IMR-90 (cell line): ENCODE measurements around the gene GTPBP6. TPM values are rescaled to one million over a fixed set of nuclear protein-coding genes. Genes with fewer than 3 reads are reported as not detected.

Source experiments
- ATAC-seq: fragments of 200-7000 bp; cut with Tn5 transposase; 2 replicates; pipeline ENCODE4 v1.9.1; 2020; ENCODE audit warnings: low read depth, mild to moderate bottlenecking, moderate library complexity
- BruUV-seq: library from RNA; stranded (reverse); fragments of 400-500 nt; replicated peaks from 2 replicates; lab custom pipeline; 2021; lab: Mats Ljungman, UMichigan
- CTCF ChIA-PET: fragments of 300-600 bp; formaldehyde crosslinking; extraction: SDS; loops from one replicate; lab custom pipeline; 2021; ENCODE audit warnings: antibody characterized with exemption; lab: Yijun Ruan, JAX
- POLR2A ChIA-PET: fragments of 300-600 bp; sonication (Branson Sonifier 250); formaldehyde crosslinking; loops from one replicate; lab custom pipeline; 2022; ENCODE audit warnings: antibody characterized with exemption; ENCODE audit not compliant: unreplicated experiment; lab: Charles Lee
- DNase-seq: peaks from one replicate; pipeline ENCODE4 v3.0.0; 2013
- H2AFZ ChIP-seq: replicated peaks from 2 replicates; pipeline ENCODE3; 2013; ENCODE audit warnings: low read length, mild to moderate bottlenecking; ENCODE audit not compliant: poor library complexity
- H2AK5ac ChIP-seq: 2 replicates; pipeline ENCODE4 v1.6.1; 2013; ENCODE audit warnings: low read depth, low read length, inconsistent platforms
- H2AK9ac ChIP-seq: replicated peaks from 2 replicates; pipeline ENCODE3; 2013; ENCODE audit warnings: mild to moderate bottlenecking, low read depth, low read length, moderate library complexity; ENCODE audit not compliant: poor library complexity
- H2BK120ac ChIP-seq: 2 replicates; pipeline ENCODE4 v1.6.1; 2013; ENCODE audit warnings: low read depth, low read length, inconsistent platforms
- H2BK15ac ChIP-seq: 3 replicates; pipeline ENCODE4 v1.6.1; 2013; ENCODE audit warnings: low read depth, low read length, inconsistent platforms
- H2BK20ac ChIP-seq: 2 replicates; pipeline ENCODE4 v1.6.1; 2013; ENCODE audit warnings: low read depth, mild to moderate bottlenecking, inconsistent platforms, low read length, moderate library complexity
- H2BK5ac ChIP-seq: 2 replicates; pipeline ENCODE4 v1.6.1; 2013; ENCODE audit warnings: mild to moderate bottlenecking, low read depth, low read length, inconsistent platforms; ENCODE audit not compliant: poor library complexity, severe bottlenecking
- H3K14ac ChIP-seq: replicated peaks from 2 replicates; pipeline ENCODE4 v1.6.1; 2013; ENCODE audit warnings: low read depth, low read length, inconsistent platforms
- H3K18ac ChIP-seq: 2 replicates; pipeline ENCODE4 v1.6.1; 2013; ENCODE audit warnings: low read depth, low read length, control low read depth
- H3K23ac ChIP-seq: 2 replicates; pipeline ENCODE4 v1.6.1; 2013; ENCODE audit warnings: low read depth, low read length, inconsistent platforms
- H3K27ac ChIP-seq: 2 replicates; pipeline ENCODE4 v1.5.1; 2013; ENCODE audit warnings: mild to moderate bottlenecking, control low read depth, low read length; ENCODE audit not compliant: insufficient read depth
- H3K27me3 ChIP-seq: 2 replicates; pipeline ENCODE4 v1.6.1; 2013; ENCODE audit warnings: low read length; ENCODE audit not compliant: control insufficient read depth, insufficient read depth
- H3K36me3 ChIP-seq: 2 replicates; pipeline ENCODE4 v1.6.1; 2013; ENCODE audit warnings: low read length, mixed read lengths; ENCODE audit not compliant: control insufficient read depth, insufficient read depth
- H3K4ac ChIP-seq: 2 replicates; pipeline ENCODE4 v1.6.1; 2013; ENCODE audit warnings: low read depth, low read length, inconsistent platforms
- H3K4me1 ChIP-seq: 2 replicates; pipeline ENCODE4 v1.6.1; 2013; ENCODE audit warnings: low read length, mixed read lengths; ENCODE audit not compliant: control insufficient read depth, insufficient read depth
- H3K4me2 ChIP-seq: 2 replicates; pipeline ENCODE4 v1.6.1; 2013; ENCODE audit warnings: low read depth, mild to moderate bottlenecking, control low read depth, low read length, moderate library complexity
- H3K4me3 ChIP-seq: 2 replicates; pipeline ENCODE4 v1.5.1; 2013; ENCODE audit warnings: low read depth, mild to moderate bottlenecking, control low read depth, low read length, moderate library complexity; ENCODE audit not compliant: insufficient read depth
- H3K56ac ChIP-seq: 2 replicates; pipeline ENCODE4 v1.6.1; 2013; ENCODE audit warnings: low read length, inconsistent platforms; ENCODE audit not compliant: insufficient read depth; ENCODE audit errors: extremely low read depth
- H3K79me1 ChIP-seq, 2 experiments: 2 replicates each; pipeline ENCODE4 v1.6.1; 2013; ENCODE audit warnings: low read length in 2 of 2, inconsistent platforms in 1 of 2, low read depth in 1 of 2
- H3K9ac ChIP-seq: 2 replicates; pipeline ENCODE4 v1.6.1; 2013; ENCODE audit warnings: low read depth, low read length, control low read depth
- H3K9me1 ChIP-seq: 2 replicates; pipeline ENCODE4 v1.6.1; 2013; ENCODE audit warnings: low read length, inconsistent platforms; ENCODE audit not compliant: insufficient read depth
- H3K9me3 ChIP-seq: 2 replicates; pipeline ENCODE4 v1.6.1; 2013; ENCODE audit warnings: low read length; ENCODE audit not compliant: control insufficient read depth, insufficient read depth
- H4K20me1 ChIP-seq: 2 replicates; pipeline ENCODE4 v1.6.1; 2013; ENCODE audit warnings: low read length, inconsistent platforms; ENCODE audit not compliant: insufficient read depth
- H4K5ac ChIP-seq: 2 replicates; pipeline ENCODE4 v1.6.1; 2013; ENCODE audit warnings: mild to moderate bottlenecking, low read depth, low read length, control low read depth
- H4K8ac ChIP-seq, 2 experiments: 2 replicates each; pipeline ENCODE4 v1.6.1; 2013; ENCODE audit warnings: low read depth in 2 of 2, low read length in 2 of 2, control low read depth in 1 of 2, inconsistent platforms in 1 of 2
- H4K91ac ChIP-seq: 2 replicates; pipeline ENCODE4 v1.6.1; 2013; ENCODE audit warnings: low read depth, low read length, inconsistent platforms; ENCODE audit not compliant: insufficient read depth
- BHLHE40 ChIP-seq: fragments of 150-350 bp; IDR thresholded peaks from 2 replicates; pipeline ENCODE4 v1.6.1; 2016; ENCODE audit warnings: mild to moderate bottlenecking, low read depth, low read length
- CEBPB ChIP-seq: IDR thresholded peaks from 2 replicates; pipeline ENCODE4 v1.6.1; 2012; ENCODE audit warnings: low read depth, low read length, improper control_type of control experiment
- CHD1 ChIP-seq: IDR thresholded peaks from 2 replicates; pipeline ENCODE4 v1.6.1; 2012; ENCODE audit warnings: low read depth, low read length, improper control_type of control experiment
- FOS ChIP-seq: fragments of 150-350 bp; IDR thresholded peaks from 2 replicates; pipeline ENCODE4 v1.6.1; 2016; ENCODE audit warnings: low read depth, low read length
- MAFK ChIP-seq: IDR thresholded peaks from 2 replicates; pipeline ENCODE4 v1.6.1; 2012; ENCODE audit warnings: low read depth, low read length, improper control_type of control experiment
- MAZ ChIP-seq: IDR thresholded peaks from 2 replicates; pipeline ENCODE4 v1.6.1; 2012; ENCODE audit warnings: low read depth, mild to moderate bottlenecking, low read length, improper control_type of control experiment, moderate library complexity, borderline replicate concordance
- MXI1 ChIP-seq: IDR thresholded peaks from 2 replicates; pipeline ENCODE4 v1.6.1; 2012; ENCODE audit warnings: low read depth, mild to moderate bottlenecking, low read length, moderate library complexity, borderline replicate concordance
- NFE2L2 ChIP-seq: fragments of 150-350 bp; IDR thresholded peaks from 2 replicates; pipeline ENCODE4 v1.6.1; 2016; ENCODE audit warnings: low read depth, mild to moderate bottlenecking, low read length
- POLR2A ChIP-seq: IDR thresholded peaks from 2 replicates; pipeline ENCODE4 v1.6.1; 2012; ENCODE audit warnings: mild to moderate bottlenecking, low read depth, low read length
- RAD21 ChIP-seq: IDR thresholded peaks from 2 replicates; pipeline ENCODE4 v1.6.1; 2012; ENCODE audit warnings: low read length, improper control_type of control experiment
- RCOR1 ChIP-seq: IDR thresholded peaks from 2 replicates; pipeline ENCODE4 v1.6.1; 2012; ENCODE audit warnings: mild to moderate bottlenecking, low read length, improper control_type of control experiment; ENCODE audit not compliant: insufficient replicate concordance
- RFX5 ChIP-seq: IDR thresholded peaks from 2 replicates; pipeline ENCODE4 v1.8.0; 2012; ENCODE audit warnings: low read depth, mild to moderate bottlenecking, low read length, moderate library complexity
- SMC3 ChIP-seq: fragments of 150-350 bp; IDR thresholded peaks from 2 replicates; pipeline ENCODE4 v1.6.1; 2016; ENCODE audit warnings: low read depth, mild to moderate bottlenecking, antibody characterized with exemption, low read length, moderate library complexity
- WGBS, 2 experiments: methylation state at CpG; one replicate each; pipeline versions ENCODE4 v1.1.5 to v1.1.7; 2013; ENCODE audit warnings: missing lambda C conversion rate in 2 of 2; ENCODE audit not compliant: insufficient read length in 1 of 2; ENCODE audit errors: extremely low coverage in 2 of 2; 5-methylcytosine and 5-hydroxymethylcytosine counted together
- dilution Hi-C: fragments of 300-500 bp; cut with HindIII; formaldehyde crosslinking; loops from one replicate; pipeline ENCODE4 v1.14.3; 2018; ENCODE audit warnings: low sequenced_read_pairs; ENCODE audit not compliant: unreplicated experiment
- in situ Hi-C: fragments of 300-500 bp; cut with MboI; formaldehyde crosslinking; loops from 3 replicates; pipeline ENCODE4 v1.14.3; 2019; ENCODE audit warnings: low sequenced_read_pairs, inconsistent platforms, mixed read lengths
- intact Hi-C: fragments of 100-400 bp; cut with micrococcal nuclease; formaldehyde crosslinking; loops from 2 replicates; pipeline ENCODE4 v1.10.0; 2022
- polyA plus RNA-seq, 3 experiments: library from polyadenylated mRNA; depleted of rRNA; stranded (reverse); fragments of >200 nt; gene quantifications; 2 replicates each; pipeline ENCODE4 v1.2.3, GENCODE V29; 2012; ENCODE audit warnings: low replicate concordance in 1 of 3
- total RNA-seq: library from RNA; depleted of rRNA; stranded (reverse); fragments of >200 nt; gene quantifications from 2 replicates; pipeline ENCODE4 v1.2.3, GENCODE V29; 2012
- TF ChIP-seq, protein P1 (sequence below): fragments of 150-350 bp; IDR thresholded peaks from 2 replicates; pipeline ENCODE4 v1.6.1; 2017; ENCODE audit warnings: mild to moderate bottlenecking, antibody characterized with exemption, low read length, low read depth
- TF ChIP-seq, protein P2 (sequence below): fragments of 150-350 bp; IDR thresholded peaks from 2 replicates; pipeline ENCODE4 v1.6.1; 2016; ENCODE audit warnings: low read depth, mild to moderate bottlenecking, low read length, moderate library complexity, borderline replicate concordance
- TF ChIP-seq, protein P3 (sequence below): conservative IDR thresholded peaks from 2 replicates; pipeline ENCODE4 v1.5.1; 2012; ENCODE audit warnings: mild to moderate bottlenecking, low read depth, low read length, improper control_type of control experiment

Gene GTPBP6
- total and polyA plus RNA-seq, 2 of the 4 experiments (the other 2 are of a cell fraction), result 24.0 to 31.6 TPM

DNA sequence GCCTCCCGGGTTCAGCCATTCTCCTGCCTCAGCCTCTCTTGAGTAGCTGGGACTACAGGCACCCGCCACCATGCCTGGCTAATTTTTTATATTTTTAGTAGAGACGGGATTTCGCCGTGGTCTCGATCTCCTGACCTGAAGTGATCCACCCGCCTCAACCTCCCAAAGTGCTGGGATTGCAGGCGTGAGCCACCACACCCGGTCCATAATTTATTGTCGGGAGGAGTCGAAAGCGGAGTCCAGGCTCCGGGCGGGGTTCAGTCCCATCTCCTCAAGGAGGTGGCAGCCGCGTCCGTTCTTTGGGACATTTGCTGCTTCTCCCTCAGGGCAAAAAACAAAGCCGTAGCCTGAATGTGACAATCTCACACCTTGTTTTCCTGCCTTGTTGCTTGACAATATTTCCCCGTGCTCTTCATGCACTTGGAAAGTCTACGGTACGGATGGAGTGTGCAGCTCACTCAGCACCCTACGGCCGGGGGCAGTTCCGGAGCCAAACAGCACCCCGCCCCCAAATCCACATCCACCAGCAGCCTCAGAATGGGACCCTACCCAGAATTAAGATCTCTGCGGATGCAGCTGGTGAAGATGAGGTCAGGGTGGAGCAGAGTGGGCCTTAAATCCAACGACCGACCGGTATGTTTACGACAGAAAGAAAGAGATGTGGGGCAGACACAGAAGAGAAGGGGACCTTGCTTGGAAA, 9.6 kb downstream of the GTPBP6 start:
- H3K9ac ChIP-seq, result no peak overlapping the region
- H3K79me1 ChIP-seq, result no peaks in the 10 kb centered on the region; a peak in 1 of 4 replicates
- ChIA-PET CTCF (no interaction called here), POLR2A (no interaction called here)
- no peak overlapping the region for H4K5ac ChIP-seq
- intact Hi-C loops (no loop called here), in situ Hi-C loops (no loop called here), dilution Hi-C loops (no loop called here)
- H3K9me1 ChIP-seq, result no peaks in the 10 kb centered on the region; the same call in 1 of the 2 replicates
- no peak overlapping the region for H2BK20ac ChIP-seq
- no peak overlapping the region for H2BK120ac ChIP-seq
- H3K4me3 ChIP-seq, result no peak overlapping the region
- H2BK15ac ChIP-seq, result no peak overlapping the region
- H3K14ac ChIP-seq, result no peak overlapping the region
- peaks cover 3% of the 10 kb centered on the region; the same call in 1 of the 2 replicates for H3K9me3 ChIP-seq
- H2AK9ac ChIP-seq, result no peak overlapping the region
- H4K8ac ChIP-seq, result no peak overlapping the region
- no peak overlapping the region for H4K91ac ChIP-seq
- H2AFZ ChIP-seq, result no peak overlapping the region
- no peaks in the 10 kb centered on the region for H3K27me3 ChIP-seq
- DNase-seq (no peak), ATAC-seq (no peak)
- H3K36me3 ChIP-seq, result peaks cover 63% of the 10 kb centered on the region
- BruUV-seq, result no TSS peak
- no peaks in the 10 kb centered on the region for H4K20me1 ChIP-seq
- H3K56ac ChIP-seq, result no peak overlapping the region
- no peak overlapping the region for H2AK5ac ChIP-seq
- H3K4ac ChIP-seq, result no peak overlapping the region
- no peak overlapping the region for H3K18ac ChIP-seq
- H3K4me1 ChIP-seq, result no peaks in the 10 kb centered on the region
- TF ChIP-seq MXI1 (no peak), SMC3 (no peak), FOS (no peak), NFE2L2 (no peak), BHLHE40 (no peak), RFX5 (no peak), CHD1 (no peak), CEBPB (no peak), MAFK (no peak), RAD21 (no peak), RCOR1 (no peak), MAZ (no peak), POLR2A (no peak)
- TF ChIP-seq, protein P1, sequence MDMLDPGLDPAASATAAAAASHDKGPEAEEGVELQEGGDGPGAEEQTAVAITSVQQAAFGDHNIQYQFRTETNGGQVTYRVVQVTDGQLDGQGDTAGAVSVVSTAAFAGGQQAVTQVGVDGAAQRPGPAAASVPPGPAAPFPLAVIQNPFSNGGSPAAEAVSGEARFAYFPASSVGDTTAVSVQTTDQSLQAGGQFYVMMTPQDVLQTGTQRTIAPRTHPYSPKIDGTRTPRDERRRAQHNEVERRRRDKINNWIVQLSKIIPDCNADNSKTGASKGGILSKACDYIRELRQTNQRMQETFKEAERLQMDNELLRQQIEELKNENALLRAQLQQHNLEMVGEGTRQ, result no peak
- TF ChIP-seq, protein P2, sequence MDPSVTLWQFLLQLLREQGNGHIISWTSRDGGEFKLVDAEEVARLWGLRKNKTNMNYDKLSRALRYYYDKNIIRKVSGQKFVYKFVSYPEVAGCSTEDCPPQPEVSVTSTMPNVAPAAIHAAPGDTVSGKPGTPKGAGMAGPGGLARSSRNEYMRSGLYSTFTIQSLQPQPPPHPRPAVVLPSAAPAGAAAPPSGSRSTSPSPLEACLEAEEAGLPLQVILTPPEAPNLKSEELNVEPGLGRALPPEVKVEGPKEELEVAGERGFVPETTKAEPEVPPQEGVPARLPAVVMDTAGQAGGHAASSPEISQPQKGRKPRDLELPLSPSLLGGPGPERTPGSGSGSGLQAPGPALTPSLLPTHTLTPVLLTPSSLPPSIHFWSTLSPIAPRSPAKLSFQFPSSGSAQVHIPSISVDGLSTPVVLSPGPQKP, result no peak
- TF ChIP-seq, protein P3, sequence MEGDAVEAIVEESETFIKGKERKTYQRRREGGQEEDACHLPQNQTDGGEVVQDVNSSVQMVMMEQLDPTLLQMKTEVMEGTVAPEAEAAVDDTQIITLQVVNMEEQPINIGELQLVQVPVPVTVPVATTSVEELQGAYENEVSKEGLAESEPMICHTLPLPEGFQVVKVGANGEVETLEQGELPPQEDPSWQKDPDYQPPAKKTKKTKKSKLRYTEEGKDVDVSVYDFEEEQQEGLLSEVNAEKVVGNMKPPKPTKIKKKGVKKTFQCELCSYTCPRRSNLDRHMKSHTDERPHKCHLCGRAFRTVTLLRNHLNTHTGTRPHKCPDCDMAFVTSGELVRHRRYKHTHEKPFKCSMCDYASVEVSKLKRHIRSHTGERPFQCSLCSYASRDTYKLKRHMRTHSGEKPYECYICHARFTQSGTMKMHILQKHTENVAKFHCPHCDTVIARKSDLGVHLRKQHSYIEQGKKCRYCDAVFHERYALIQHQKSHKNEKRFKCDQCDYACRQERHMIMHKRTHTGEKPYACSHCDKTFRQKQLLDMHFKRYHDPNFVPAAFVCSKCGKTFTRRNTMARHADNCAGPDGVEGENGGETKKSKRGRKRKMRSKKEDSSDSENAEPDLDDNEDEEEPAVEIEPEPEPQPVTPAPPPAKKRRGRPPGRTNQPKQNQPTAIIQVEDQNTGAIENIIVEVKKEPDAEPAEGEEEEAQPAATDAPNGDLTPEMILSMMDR, result no peak
- H3K27ac ChIP-seq, result no peak overlapping the region
- H2BK5ac ChIP-seq, result no peak overlapping the region
- H3K23ac ChIP-seq, result no peak overlapping the region
- WGBS, 2 experiments, result 92% methylated on average over 23 of the region's 30 CpGs; no CpG with 5 or more reads in 1 of the 2 experiments
- no peak overlapping the region for H3K4me2 ChIP-seq
